ENCODE data around the gene C10orf90. TPM values are rescaled to one million over a fixed set of nuclear protein-coding genes. Genes with fewer than 3 reads are reported as not detected.

Gene C10orf90
- total RNA-seq, 2 donors from 2014 or later, result 0.33 TPM; not detected in 1

GRCh38 chr10:126713594-126713993 is 43.1 kb upstream of the C10orf90 start:
- Histone ChIP-seq H3K4me3 (ENCODE audit: low read length) (no peak overlapping the region), H3K9ac (ENCODE audit: extremely low read depth, low read length, poor library complexity, severe bottlenecking) (no peak overlapping the region), H3K27ac (ENCODE audit: low read depth, low read length) (no peak overlapping the region), H3K4me1 (ENCODE audit: control insufficient read depth, insufficient read depth, low read length) (no peaks in the 10 kb centered on the region), H3K27me3 (ENCODE audit: control insufficient read depth, insufficient read depth, low read length, poor library complexity, severe bottlenecking) (no peaks in the 10 kb centered on the region), H3K9me3 (ENCODE audit: control insufficient read depth, low read length) (peaks cover 7% of the 10 kb centered on the region), H3K36me3 (ENCODE audit: control insufficient read depth, insufficient read depth, low read length) (no peaks in the 10 kb centered on the region)
- peaks cover 23% of the 10 kb centered on the region for H3K9me3 Mint-ChIP-seq
- no peaks in the 10 kb centered on the region for H3K27me3 Mint-ChIP-seq (ENCODE audit: insufficient read depth)
- no peak for DNase-seq
- no peak for TF ChIP-seq CTCF (conservative IDR thresholded peaks at IDR 0.05)
- peaks cover 3% of the 10 kb centered on the region for H3K4me1 Mint-ChIP-seq
- no peak overlapping the region for H3K4me3 Mint-ChIP-seq
- H3K36me3 Mint-ChIP-seq (ENCODE audit: low read depth), result peaks cover 2% of the 10 kb centered on the region
- 96% methylated on average over 3 to 6 of the region's 7 CpGs for WGBS, 2 experiments (ENCODE audit: insufficient coverage in 1 of 2, insufficient read length in 1 of 2)
- no peak overlapping the region for H3K27ac Mint-ChIP-seq

- Mint-ChIP-seq H3K36me3 (ENCODE audit: low read depth) (peaks cover 2% of the 10 kb centered on the region), H3K9me3 (peaks cover 23% of the 10 kb centered on the region), H3K4me1 (peaks cover 3% of the 10 kb centered on the region), H3K4me3 (no peak overlapping the region), H3K27me3 (ENCODE audit: insufficient read depth) (no peaks in the 10 kb centered on the region), H3K27ac (no peak overlapping the region)
- Histone ChIP-seq H3K9me3 (ENCODE audit: control insufficient read depth, low read length) (peaks cover 7% of the 10 kb centered on the region), H3K4me3 (ENCODE audit: low read length) (no peak overlapping the region), H3K27ac (ENCODE audit: low read depth, low read length) (no peak overlapping the region), H3K27me3 (ENCODE audit: control insufficient read depth, insufficient read depth, low read length, poor library complexity, severe bottlenecking) (no peaks in the 10 kb centered on the region), H3K9ac (ENCODE audit: extremely low read depth, low read length, poor library complexity, severe bottlenecking) (no peak overlapping the region), H3K36me3 (ENCODE audit: control insufficient read depth, insufficient read depth, low read length) (no peaks in the 10 kb centered on the region), H3K4me1 (ENCODE audit: control insufficient read depth, insufficient read depth, low read length) (no peaks in the 10 kb centered on the region)
- no peak for DNase-seq
- TF ChIP-seq CTCF (conservative IDR thresholded peaks at IDR 0.05), result no peak
- 88 to 89% methylated on average over 4 to 6 of the region's 6 CpGs for WGBS, 2 experiments (ENCODE audit: insufficient coverage in 1 of 2, insufficient read length in 1 of 2)
Measured at GRCh38 chr10:126712681-126713080, 42.2 kb upstream of the C10orf90 start.

- DNase-seq, result no peak
- 86 to 92% methylated on average over 1 to 3 of the region's 3 CpGs for WGBS, 2 experiments (ENCODE audit: insufficient coverage in 1 of 2, insufficient read length in 1 of 2)
- Mint-ChIP-seq H3K9me3 (peaks cover 10% of the 10 kb centered on the region), H3K27ac (no peak overlapping the region), H3K27me3 (ENCODE audit: insufficient read depth) (peaks cover 2% of the 10 kb centered on the region), H3K36me3 (ENCODE audit: low read depth) (peaks cover 2% of the 10 kb centered on the region), H3K4me1 (peaks cover 32% of the 10 kb centered on the region), H3K4me3 (no peak overlapping the region)
- Histone ChIP-seq H3K27me3 (ENCODE audit: control insufficient read depth, insufficient read depth, low read length, poor library complexity, severe bottlenecking) (no peaks in the 10 kb centered on the region), H3K9ac (ENCODE audit: extremely low read depth, low read length, poor library complexity, severe bottlenecking) (no peak overlapping the region), H3K4me3 (ENCODE audit: low read length) (no peak overlapping the region), H3K9me3 (ENCODE audit: control insufficient read depth, low read length) (peaks cover 7% of the 10 kb centered on the region), H3K27ac (ENCODE audit: low read depth, low read length) (no peak overlapping the region), H3K36me3 (ENCODE audit: control insufficient read depth, insufficient read depth, low read length) (no peaks in the 10 kb centered on the region), H3K4me1 (ENCODE audit: control insufficient read depth, insufficient read depth, low read length) (peaks cover 5% of the 10 kb centered on the region)
- TF ChIP-seq CTCF (conservative IDR thresholded peaks at IDR 0.05), result no peak
Measured at GRCh38 chr10:126705951-126706565, 35.6 kb upstream of the C10orf90 start.

All from endodermal cell (in vitro differentiated cells).